ENCODE measurements around the gene RAMAC.
A peak's percentile ranks its signal among the peaks of the same experiment; 100 is the strongest.
"Not testable (repeated sequence)": the region's sequence is repeated elsewhere in the genome, so short reads cannot be mapped to it uniquely, and the experiment has no call there.

RAMAC gene

DNA sequence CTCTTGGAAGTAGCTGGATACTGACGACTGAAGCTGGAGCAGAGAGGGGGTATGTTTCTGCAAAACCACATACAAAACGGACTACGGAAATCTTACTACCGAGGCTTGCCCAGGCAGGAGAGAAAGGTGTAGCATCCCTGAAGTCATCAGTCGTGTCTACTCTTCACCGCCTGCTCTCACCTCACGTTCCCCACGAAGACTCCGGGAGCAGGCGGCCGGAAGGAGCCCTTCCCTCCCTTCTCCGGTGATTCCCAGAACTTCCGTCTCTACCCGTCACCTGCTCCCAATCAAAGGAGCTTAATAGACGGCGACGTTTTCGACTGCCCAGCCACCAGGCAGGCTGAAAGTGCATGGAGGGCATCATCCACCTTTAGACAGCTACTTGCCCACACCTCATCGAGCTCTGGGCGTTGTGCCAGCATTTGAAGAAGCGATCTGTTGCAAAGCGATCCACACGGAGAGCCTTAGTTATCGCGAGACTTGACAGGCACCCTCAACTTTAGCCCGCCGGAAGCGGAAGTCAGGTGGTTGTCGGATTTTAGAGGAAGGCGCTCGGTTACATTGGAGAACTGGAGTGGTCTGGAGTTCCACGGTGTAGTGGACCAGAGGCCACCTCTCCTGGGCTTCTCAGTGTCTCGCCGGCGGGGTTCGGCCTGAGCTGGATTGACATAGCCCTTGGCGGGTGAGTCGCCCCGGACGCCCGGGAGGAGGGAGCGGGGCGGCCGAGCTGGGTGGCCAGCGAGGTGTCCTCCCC lies at the start of gene RAMAC:
Gene RAMAC (plus strand): TSS at position 523 of the 754 bp plus-strand sequence. CDS start 2,809 bp downstream, outside the sequence.
- DNase-seq: peak; percentile 93

DNA sequence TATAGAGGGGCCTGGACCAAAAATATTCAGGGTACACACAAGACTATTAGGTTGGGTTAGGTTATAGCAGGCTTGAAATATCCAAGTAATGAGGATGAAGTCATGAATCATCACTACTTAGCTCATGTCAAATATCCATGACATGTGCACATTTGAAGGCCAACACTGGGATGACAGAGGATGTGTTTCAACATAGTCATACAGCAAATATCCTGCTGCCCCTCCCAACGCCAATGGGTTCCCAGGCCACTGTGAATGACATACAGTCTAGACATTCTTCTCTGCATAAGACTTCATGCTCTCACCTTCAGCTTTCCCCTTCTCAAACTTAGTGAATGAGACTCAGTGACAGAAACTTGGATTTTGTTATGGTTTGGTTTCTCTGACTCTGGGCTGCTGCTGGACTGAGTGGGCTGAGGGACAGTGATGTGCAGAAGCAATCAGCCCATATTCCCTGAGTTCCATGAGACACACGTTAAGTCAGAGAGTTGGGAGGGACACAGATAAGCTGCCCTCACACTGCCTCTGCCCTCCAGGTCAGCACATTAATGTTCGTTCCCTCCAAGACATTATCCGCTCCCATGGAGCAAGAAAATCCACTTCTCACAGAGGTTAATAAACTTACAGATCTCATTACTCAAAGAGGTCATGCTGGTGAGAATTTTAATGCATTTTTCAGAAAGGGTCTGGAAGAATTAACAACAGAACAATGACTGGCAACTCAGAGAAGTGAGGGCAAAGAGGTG lies 48.9 kb upstream of the RAMAC start:
- DNase-seq: no peak

DNA sequence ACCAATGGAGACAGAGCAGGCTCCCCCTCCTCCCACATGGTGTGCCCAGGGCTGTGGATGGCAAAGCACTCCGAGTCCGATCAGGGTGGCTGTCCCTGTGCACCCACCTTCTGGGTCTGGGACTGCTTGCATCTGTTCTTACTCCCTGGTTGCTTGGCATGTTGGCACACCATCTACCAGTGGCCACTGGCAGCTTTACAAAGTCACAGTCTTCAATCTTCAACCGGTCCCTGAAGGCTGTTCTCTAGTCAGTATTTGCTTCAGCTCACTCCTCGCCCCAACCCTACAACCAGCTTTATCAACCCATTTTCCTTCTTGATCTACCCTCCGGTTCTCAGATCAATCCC lies 48.3 kb upstream of the RAMAC start:
- no peak for DNase-seq

DNA sequence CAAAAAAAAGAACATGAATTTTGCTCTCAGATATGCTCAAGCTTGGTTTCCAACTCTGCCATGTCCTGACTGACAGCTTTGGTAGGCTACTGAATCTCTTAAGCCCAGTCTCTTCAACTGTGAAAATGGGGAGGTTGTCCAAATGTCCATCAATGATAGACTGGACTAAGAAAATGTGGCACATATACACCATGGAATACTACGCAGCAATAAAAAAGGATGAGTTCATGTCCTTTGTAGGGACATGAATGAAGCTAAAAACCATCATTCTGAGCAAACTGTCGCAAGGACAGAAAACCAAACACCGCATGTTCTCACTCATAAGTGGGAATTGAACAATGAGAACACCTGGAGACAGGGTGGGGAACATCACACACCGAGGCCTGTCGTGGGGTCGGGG lies 46.3 kb upstream of the RAMAC start:
- DNase-seq: not testable (repeated sequence)

DNA sequence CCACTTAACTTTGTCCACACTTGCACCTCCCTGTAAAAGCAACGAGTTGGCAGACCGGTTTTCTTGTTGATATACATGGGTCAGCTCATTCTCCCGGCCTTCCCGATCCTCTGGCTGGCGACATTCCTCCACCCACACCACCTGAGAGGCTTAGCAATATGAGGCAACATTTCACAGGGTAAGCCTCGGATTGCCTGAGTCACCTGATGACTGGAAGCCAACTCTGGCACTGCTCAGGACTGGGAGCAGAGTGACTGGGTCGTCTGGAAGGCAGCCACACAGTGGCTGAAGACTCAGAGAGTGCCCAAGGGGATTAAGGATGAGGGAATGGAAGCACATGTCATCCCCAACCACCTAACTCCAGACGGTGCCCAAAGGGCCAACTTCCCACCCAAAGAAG lies 43.3 kb upstream of the RAMAC start:
- DNase-seq: no peak

DNA sequence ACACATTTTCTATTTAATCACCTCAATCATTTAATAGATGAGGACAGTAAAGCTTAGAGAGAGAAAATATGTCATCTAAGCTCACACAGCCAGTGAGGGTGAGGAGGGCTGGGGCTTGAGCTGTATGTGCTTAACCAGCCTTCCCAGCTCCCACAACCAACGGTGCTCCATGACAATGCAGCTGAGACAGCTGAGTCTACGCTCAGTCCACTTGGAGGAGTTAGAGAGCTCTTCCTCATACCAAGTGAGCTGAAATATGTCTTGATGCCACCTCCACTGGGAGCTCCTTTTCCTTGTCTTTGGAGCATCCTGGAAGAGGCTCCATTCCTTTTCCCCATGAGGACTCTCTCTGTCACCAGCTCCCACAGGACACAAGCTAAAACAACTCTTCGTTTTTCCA lies 42.8 kb upstream of the RAMAC start:
- no peak for DNase-seq

DNA sequence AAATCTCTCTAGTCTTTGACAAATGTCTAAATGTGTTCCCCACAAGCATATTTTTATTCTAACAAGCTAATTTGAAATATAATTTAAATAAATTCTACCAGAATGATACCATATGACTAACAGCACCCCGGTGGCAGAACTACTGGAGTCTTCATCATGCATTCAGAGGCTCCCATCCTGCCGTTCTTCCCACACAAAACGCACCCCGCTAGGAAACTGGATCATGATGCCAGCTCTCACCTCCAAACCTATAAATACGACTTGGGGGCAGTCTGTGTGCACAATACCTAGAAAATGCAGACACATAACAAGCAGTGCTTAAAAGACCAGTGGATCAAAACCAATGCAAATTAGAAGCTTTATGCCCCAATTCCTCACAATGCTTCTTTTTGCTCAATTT lies 42.0 kb upstream of the RAMAC start:
- DNase-seq: no peak

DNA sequence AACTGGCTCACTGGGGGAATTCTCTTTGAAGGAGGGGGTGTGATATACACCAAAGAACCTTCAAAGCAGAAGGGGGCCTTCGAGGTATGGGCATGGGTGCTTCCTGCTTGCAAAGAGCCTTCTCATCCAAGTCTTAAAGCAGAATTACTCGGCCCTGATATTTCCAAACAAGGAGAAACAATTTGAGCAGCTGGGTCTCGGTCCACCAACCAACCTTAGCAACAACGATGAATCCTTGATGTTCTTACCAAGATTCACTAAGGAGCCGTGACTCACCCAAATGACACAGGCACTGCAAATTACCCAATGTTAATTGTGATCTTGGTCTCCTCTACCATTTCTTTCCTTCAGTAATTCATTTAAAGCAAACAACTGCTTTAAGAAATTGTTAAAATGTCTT lies 41.2 kb upstream of the RAMAC start:
- no peak for DNase-seq

DNA sequence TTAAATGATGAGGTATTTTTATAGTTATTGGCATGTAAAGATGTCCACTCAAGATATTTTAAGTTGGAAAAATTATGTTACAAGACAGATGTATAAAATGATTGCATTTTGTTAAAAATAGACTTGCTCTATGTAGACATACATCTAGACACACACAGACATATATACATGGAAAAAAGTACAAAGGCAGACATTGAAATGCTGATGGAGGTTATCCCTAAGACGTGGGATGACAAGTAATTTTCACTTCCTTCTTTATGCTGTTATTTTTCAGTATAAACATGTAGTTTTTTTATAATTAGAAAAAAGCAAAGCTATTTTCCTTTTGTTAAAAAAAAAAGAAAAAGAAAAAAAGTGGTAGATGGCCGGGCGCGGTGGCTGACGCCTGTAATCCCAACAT lies 40.7 kb upstream of the RAMAC start:
- no peak for DNase-seq

DNA sequence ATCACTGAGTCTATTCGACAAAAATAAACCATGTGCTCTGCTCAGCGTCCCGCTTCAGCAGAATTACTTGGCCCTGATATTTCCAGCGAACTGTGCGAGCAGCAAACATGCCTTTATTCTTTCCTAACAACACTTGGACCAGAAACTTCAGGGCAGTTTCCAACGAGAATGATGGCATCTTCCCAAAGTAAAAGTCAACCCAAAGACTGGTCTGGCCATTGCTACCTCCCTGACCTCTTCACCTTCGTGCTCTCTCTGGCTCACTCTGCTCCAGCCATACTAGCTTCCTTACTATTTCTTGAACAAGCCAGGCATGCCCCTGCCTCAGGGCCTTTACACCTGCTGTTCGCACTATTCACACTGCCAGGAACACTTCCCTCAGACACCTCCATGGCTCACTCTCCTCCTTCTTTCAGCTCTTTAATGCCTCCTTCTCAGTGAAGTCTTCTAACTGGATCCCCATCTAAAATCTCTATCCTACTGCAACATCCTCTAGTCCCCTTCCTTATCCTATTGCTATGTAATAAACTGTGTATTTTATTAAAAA lies 39.8 kb upstream of the RAMAC start:
- no peak for DNase-seq

DNA sequence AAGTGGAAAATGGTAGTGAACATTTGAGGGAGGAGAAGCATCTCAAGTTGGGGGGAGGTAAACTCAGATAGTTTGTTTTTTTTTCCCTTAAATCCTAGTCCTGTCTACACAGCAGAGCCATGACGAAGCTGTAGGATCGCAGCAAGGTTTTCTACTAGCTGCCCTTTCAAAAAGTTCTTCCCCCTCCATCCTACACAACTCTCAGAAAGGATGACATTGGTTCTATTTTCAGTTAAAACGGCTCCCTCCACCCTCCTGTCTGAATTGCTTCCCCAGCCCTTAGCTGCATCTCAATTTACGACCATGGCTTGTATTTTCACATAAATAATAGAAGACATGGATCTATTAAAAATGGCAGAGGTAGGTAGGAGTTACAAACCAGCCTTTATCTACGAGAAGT lies 35.7 kb upstream of the RAMAC start:
- DNase-seq: no peak

DNA sequence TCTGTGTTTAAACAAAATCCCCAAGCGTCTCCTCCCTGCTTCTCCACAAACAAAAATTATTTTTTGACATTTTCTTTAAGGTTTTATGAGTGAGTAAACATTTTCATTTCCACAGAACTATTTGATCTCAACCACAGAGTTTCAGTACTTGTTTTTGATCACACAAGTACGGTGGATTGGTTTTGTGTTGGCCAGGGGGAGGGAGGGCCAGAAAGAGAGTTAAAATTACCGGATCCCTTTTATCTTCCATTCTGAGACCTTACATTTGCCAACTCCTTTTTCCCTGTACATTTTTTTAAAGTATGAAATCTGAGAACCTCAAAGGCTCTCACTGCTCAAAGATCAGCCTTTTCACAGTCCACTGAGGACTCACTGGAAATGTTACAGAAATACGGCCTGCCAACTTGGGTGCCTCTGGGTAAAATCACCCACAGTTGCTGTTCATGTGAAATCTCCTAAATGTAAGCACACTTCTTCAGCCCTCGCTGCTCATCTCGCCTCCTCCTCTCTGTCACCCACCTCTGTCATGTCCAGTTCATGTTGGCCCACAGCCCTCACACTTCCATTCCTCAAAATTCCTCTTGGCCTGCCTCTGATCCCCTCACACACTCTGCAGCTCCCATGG lies 35.2 kb upstream of the RAMAC start:
- DNase-seq: no peak

DNA sequence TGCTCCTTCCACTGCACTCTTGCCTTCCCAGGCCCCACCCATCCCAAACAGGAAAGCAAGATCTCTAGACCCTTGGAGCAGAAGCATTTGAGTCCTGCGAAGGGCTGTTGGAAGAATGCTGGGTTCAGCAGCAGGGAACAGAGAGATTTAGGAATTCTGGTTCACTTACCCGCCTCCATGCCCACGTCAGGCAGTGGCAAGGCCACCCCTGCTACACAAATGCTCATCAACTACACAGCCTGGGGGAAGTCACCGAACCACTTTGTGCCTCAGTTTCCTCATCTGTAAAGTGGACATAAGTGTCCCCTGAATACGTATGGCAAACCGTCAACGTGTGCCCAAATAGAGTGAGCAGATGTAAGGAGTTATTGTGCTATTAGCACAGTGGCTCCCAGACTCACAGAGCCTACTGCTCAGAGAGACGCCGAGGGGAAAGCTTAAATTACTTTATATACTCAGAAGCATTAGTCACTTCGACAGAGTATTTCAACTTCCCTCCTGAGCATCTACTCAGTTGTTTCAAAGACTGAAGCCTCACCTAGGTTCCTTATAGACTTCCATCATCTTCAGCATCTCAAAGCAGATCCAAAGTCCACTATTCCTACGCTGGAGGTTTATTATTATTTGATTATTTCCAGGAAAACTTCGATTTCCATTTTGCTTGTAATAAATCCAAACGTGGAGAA lies 34.4 kb upstream of the RAMAC start:
- DNase-seq: no peak

DNA sequence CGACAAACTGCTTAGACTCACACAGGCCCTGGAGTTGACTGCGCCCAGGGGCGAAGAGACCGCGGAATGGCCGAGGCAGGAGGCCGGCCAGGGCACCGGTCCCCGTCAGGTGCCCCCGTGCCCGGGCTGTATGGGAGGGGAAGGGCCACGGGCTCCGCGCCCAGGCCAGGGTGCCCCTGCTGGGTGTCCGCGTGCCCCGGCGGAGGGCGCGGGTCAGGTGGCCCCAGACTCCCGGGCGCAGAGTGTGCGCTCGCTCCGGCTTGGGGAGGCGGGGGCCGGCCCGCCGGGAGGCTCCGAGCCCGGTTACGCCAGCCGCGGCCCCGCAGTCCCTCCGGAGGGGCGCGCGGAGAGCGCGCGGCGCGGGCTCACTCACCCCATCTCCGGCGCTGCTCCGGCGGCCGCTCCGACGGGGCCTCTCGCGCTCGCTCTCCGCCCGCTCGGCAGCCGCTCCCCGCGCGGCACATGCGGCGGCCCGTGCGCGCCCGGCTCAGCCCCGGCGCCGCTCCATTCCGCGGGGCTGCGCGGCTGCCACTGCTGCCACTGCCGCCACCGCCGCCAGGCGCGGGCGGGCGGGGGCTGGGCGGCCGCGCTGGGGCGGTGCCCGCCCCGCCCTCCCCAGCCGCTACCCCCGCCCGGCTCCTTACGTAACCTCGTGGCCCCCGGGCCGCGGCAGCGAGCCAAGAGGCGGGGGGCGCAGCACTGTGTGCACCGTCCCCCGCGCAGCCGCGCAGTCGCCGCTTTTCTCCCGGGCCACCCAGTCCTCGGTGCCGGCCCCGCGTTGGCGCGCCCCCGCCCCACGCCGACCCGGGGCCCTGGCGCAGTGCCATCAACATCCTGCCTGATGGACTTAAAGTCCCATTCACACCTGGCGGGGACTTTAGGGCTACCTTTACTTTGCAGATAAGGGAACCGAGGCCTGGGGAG lies 33.6 kb upstream of the RAMAC start, which contains the start of gene HOMER2:
Gene HOMER2 (minus strand): TSS at position 563 of the 924 bp plus-strand sequence. CDS start 185 bp downstream, at position 378.
- DNase-seq: peak; percentile 61

DNA sequence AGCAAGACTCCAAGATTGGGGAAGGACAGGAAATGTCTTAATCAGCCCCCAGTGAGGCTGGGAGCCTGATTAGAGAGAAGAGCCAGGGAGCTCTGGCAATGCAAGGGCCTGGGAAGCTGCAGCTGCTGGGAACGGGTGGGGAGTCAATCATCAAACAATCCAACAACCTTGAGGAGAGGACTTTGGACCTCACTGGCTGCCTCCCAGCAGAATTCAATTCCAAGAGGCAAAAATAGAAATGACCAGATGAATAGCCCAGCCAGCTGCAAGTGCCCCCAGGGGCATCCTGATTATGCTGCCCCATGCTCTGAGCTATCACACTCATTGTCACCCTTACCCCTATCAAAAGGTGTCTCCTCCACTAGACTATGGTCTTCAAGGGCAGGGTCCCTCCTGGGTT lies 27.4 kb upstream of the RAMAC start:
- DNase-seq: no peak

DNA sequence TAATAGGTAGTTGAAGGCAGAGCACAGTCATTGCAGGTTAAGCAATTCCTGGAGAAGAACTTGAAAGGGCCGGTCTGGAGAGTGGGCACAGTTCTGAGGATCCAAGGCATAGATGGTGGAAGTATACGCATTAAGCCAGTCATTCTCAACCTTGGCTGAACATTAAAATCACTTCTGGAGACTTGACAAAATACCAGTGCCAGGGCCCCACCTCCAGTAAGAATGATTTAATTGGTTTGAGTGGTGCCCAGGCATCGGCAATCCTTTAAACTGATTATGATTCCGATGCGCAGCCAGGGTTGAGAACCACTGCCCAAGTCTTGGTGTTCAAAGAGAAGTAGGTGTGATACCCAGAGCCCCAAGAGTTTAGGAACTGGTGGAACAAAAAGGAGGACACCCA lies 26.6 kb upstream of the RAMAC start:
- DNase-seq: no peak

DNA sequence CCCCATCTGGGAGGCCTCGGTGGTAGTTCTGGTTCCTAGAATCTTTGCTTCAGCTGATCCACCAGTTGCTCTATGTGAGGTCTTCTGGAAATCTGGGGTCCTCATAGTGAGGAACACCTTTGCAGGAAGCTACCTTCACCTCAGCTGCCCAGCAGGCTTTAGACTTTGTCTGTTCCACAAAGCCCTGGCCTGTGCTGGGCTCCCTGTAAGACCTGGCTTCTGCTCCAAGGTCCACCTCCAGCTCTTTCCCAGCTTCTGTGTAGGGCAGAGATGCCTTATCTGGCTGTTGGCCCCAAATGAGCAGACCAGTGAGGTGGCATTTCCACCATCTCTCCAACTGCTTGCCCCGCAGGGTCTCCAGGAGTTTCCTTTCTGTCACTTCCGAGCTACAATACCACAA lies 25.2 kb upstream of the RAMAC start:
- no peak for DNase-seq

DNA sequence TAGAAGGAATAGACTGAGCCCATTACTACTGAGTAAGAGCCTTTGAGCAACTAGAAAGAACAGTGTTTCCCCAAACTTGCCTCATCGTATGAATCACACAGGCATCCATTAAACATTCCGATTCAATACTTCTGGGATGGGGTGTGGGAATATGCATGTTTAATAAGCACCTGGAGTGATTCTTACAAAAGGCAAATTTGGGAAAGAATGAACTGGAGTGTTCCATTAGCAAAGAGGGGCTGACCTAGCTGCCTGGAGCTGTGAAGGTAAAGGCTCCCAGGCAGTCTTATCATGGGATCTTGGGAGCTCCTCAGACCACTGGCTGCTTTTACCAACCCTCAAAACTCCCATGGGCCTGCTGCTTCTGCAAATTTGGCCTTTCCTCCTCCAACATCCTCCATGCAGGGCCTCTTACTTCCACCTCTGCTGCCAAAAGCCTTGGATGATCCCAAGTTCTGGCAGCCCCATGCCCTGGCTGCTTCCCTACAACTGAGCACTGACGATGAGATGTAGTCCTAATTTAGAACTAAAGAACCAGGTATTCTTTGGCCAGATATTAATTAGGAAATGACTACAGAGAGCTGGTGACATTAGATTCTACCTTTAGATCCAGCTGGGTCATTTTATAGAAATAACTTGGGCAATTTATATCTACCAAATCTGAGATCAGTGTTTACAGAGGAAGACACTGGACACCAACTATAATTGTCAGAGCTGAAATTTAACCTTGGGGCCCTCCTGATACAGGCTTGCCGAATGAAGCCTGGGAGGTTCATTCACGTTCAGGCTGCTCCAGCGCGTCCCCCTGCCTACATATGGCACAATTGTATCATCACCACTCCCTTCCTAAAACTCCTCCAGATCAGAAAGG lies 22.3 kb upstream of the RAMAC start:
- DNase-seq: no peak

DNA sequence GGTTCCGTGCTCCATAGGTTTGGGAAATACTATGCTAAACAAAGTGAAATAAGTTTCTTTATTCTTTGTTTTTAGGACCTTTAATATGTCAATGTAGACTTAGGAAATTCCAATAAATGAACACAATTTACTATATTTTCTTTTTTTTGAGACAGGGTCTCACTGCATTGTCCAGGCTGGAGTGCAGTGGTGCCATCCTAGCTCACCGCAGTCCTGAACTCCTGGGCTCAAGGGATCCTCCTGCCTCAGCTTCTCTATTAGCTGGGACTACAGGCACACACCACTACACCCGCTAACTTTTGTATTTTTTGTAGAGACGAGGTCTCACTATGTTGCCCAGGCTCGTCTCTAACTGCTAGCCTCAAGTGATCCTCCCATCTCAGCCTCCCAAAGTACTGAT lies 21.1 kb upstream of the RAMAC start:
- DNase-seq: no peak

DNA sequence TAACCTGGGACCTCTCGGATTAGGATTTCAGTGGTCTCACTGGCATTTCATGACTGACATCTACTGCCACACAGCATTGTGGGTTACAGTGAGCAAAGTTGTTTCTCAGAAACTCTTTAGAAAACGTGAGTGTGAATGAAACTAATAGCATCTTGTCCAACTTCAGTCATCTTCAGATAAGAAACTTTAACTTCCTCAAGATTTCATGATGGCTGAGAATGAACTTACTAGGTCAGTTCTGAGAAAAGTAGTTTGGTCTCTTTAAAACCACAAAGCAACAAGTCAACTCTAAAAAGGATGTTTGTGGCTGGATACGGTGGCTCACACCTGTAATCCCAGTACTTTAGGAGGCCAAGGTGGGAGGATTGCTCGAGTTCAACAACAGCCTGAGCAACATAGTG lies 19.3 kb upstream of the RAMAC start:
- no peak for DNase-seq

DNA sequence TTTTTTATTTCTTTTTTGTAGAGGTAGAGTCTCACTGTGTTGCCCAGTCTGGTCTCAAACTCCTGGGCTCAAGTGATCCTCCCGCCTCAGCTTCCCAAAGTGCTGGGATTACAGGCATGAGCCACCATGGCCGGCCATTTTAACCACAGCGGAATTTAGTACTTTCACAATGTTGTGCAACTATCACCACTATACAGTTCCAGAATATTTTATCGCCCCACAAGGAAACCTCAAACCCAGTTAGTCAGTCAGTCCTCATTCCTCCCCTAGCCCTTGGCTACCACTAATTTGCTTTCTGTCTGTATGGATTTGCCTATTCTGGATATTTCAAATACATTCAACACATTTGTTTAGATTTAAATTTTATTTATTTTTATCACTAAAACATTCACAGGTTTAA lies 17.9 kb upstream of the RAMAC start:
- DNase-seq: no peak
